Neural crest cell (in vitro differentiated cells): Measurements from ENCODE around the gene NAXE. TPM values are rescaled to one million over a fixed set of nuclear protein-coding genes. Genes with fewer than 3 reads are reported as not detected.

Experiments
- DNase-seq: peaks from one replicate; pipeline ENCODE4 v3.0.0; 2021; ENCODE audit warnings: low read depth, mixed read lengths, low spot score
- H3K27ac Mint-ChIP-seq: one replicate; pipeline ENCODE4 v1.8.0; 2021; ENCODE audit warnings: mild to moderate bottlenecking, mixed read lengths; ENCODE audit not compliant: unreplicated experiment
- H3K27me3 Mint-ChIP-seq: 2 replicates; pipeline ENCODE4 v1.8.0; 2021; ENCODE audit warnings: low read depth, mild to moderate bottlenecking, mixed read lengths
- H3K36me3 Mint-ChIP-seq: 2 replicates; pipeline ENCODE4 v1.8.0; 2021; ENCODE audit warnings: low read depth, mild to moderate bottlenecking, mixed read lengths
- H3K4me1 Mint-ChIP-seq: 2 replicates; pipeline ENCODE4 v1.8.0; 2021; ENCODE audit warnings: mixed read lengths
- H3K4me3 Mint-ChIP-seq: one replicate; pipeline ENCODE4 v1.8.0; 2021; ENCODE audit warnings: mild to moderate bottlenecking, mixed read lengths
- H3K9me3 Mint-ChIP-seq: 2 replicates; pipeline ENCODE4 v1.8.0; 2021; ENCODE audit warnings: mixed read lengths
- CTCF ChIP-seq: fragments of 200-600 bp; sonication (generic); conservative IDR thresholded peaks from 2 replicates; pipeline ENCODE4 v1.5.0; 2021; ENCODE audit warnings: antibody characterized with exemption, mild to moderate bottlenecking
- total RNA-seq: library from RNA; stranded (reverse); gene quantifications from 2 replicates; pipeline ENCODE4 v1.2.1, GENCODE V29; 2021

The NAXE gene
- total RNA-seq, 1 donor from 2014 or later: 76.5 TPM

DNA sequence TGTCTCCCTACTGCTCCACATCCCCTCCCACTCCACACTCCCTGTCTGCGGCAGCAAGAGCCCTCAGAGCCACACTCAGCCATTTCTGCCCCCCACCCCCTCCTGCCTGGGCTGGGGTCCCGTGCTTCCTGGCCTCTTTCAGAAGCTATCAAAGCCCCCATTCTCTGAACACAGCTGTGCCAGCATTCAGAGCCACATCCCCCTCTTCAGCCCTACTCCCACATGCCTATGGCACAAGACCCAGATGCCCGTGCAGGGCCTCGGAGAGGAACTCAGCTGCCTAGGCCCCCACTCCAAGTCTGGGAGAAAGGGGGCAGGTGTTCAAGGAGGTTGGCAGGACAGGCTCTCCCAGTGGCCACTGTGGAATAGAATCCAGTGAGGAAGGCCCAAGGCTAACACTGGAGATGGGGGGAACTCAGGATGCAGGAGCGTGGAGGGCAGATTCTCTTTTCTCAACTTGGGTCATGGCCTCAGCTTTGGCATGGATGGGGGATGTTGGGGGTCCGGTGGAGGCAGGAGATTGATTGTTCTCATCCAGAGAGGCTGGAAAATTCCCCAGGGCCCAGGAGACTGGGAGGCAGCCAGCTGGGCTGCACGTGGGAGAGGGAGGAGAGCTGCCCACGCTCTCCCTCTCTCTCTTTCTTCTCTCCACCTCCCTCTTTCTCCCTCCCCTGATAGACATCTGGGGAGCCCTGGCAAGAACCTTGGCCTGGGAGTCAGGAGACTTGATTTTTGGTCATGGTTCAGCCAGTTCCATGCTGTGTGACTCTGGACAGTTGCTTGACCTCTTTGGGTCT lies 46.8 kb downstream of the NAXE start:
- Mint-ChIP-seq H3K9me3 (no peaks in the 10 kb centered on the region), H3K4me1 (peaks cover 42% of the 10 kb centered on the region), H3K27ac (no peak overlapping the region), H3K4me3 (peak overlapping the region; percentile 61), H3K27me3 (peaks cover 62% of the 10 kb centered on the region), H3K36me3 (no peaks in the 10 kb centered on the region)
- TF ChIP-seq CTCF: no peak
- no peak for DNase-seq

DNA sequence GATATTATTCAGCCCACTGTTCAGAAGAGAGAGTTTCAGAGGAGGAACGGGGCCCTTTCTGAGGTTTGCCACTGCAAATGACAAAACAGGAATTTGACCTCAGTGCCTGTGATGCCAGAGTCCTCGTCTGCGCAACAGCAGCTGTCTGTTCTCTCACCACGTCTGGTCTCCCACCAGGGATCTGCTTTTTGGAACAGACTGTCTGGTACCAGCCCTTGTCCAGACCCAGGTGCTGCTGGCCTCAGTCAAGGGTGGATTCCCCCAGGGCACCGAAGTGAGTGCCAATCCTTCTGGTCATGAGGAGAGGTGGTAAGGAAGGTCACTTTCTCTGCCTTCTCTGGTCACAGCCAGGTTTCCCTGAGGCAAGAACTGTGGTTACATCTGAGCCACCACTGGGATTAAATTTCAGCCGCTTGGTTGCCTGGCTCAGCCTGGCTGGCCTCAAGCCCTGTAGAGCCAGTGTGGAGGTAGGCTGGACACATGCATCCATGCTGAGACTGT lies 48.1 kb downstream of the NAXE start:
- Mint-ChIP-seq H3K27ac (no peak overlapping the region), H3K27me3 (peaks cover 65% of the 10 kb centered on the region), H3K36me3 (no peaks in the 10 kb centered on the region), H3K4me1 (peaks cover 42% of the 10 kb centered on the region), H3K9me3 (no peaks in the 10 kb centered on the region), H3K4me3 (peak overlapping the region; percentile 54)
- DNase-seq: no peak
- TF ChIP-seq CTCF: no peak

GRCh38 chr1:156640842-156641706 lies 49.5 kb downstream of the NAXE start:
- peaks cover 49% of the 10 kb centered on the region for H3K4me1 Mint-ChIP-seq
- DNase-seq: no peak
- H3K4me3 Mint-ChIP-seq: peak overlapping the region; percentile 84
- H3K9me3 Mint-ChIP-seq: no peaks in the 10 kb centered on the region
- H3K27ac Mint-ChIP-seq: peak overlapping the region; percentile 76
- no peak for TF ChIP-seq CTCF
- peaks cover 73% of the 10 kb centered on the region for H3K27me3 Mint-ChIP-seq
- no peaks in the 10 kb centered on the region for H3K36me3 Mint-ChIP-seq

DNA sequence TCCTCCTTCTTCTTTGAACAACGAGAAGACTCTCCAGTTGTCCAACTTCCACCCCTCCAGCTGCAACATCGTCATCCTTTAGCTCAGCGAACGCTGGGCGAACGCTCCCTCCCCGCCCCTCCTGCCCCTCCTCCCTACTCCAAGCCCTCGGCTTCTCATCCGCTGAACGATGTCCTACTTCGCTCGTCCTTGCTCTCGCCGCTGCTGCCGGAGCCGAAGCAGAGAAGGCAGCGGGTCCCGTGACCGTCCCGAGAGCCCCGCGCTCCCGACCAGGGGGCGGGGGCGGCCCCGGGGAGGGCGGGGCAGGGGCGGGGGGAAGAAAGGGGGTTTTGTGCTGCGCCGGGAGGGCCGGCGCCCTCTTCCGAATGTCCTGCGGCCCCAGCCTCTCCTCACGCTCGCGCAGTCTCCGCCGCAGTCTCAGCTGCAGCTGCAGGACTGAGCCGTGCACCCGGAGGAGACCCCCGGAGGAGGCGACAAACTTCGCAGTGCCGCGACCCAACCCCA lies 50.2 kb downstream of the NAXE start, which contains the start of gene BCAN:
BCAN (plus strand) TSS at position 357 of the 504 bp plus-strand sequence. CDS start 3,938 bp downstream, outside the sequence.
- TF ChIP-seq CTCF: no peak
- DNase-seq: peak; percentile 60
- Mint-ChIP-seq H3K4me3 (peak within 1 kb of the TSS; percentile 84), H3K27ac (peak within 1 kb of the TSS; percentile 76), H3K9me3 (no peaks in the 10 kb centered on the region), H3K36me3 (no peaks in the 10 kb centered on the region), H3K27me3 (peaks cover 72% of the 10 kb centered on the region), H3K4me1 (peaks cover 49% of the 10 kb centered on the region)

DNA sequence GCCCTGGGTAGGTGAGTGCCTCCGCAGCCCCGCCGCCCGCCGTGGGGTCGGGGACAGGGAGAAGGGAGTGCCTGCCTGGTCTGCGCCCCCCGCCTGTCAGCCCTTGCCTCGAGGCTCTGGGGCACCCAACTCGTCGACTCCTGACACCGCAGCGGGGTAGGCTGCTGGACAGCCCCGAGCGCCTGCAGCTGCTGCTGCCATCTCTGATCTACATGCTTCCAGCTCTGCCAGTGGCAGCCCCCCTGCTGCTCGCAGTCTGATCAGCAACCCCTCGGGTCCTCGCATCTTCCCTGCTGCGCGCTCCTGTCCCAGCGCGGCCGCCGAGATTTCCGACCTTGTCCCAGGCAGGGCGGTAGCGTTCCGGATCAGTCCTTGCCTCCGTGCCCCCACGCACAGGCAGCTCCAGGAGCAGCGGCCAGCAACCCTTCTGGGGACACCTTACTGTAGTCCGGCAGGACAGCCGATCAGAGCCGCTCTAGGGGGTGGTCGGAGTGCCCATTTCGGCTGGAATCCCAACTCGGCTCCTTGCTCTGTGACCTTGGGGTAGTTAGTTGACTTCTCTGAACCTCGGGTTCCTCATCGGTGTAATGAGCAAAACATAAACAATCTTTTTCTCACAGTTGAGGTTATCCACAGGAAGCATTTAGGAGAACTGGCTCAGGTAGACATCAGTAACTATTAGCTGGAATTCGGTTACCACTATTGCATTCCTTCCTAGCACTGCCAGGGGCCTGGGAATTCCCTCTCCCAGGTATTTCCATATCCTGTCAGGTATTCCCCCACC lies 50.9 kb downstream of the NAXE start:
- Mint-ChIP-seq H3K27me3 (peaks cover 72% of the 10 kb centered on the region), H3K4me1 (peaks cover 49% of the 10 kb centered on the region), H3K36me3 (no peaks in the 10 kb centered on the region), H3K4me3 (peak overlapping the region; percentile 84), H3K27ac (no peak overlapping the region), H3K9me3 (no peaks in the 10 kb centered on the region)
- no peak for TF ChIP-seq CTCF
- no peak for DNase-seq
